HG03442 (cell line): ENCODE results near the gene ZBED6.

Experiments
- ATAC-seq: cut with Tn5 transposase; IDR thresholded peaks from one replicate; pipeline ENCODE4 v1.9.1; 2021; ENCODE audit warnings: mild to moderate bottlenecking, moderate library complexity; ENCODE audit not compliant: unreplicated experiment

The ZBED6 gene

DNA sequence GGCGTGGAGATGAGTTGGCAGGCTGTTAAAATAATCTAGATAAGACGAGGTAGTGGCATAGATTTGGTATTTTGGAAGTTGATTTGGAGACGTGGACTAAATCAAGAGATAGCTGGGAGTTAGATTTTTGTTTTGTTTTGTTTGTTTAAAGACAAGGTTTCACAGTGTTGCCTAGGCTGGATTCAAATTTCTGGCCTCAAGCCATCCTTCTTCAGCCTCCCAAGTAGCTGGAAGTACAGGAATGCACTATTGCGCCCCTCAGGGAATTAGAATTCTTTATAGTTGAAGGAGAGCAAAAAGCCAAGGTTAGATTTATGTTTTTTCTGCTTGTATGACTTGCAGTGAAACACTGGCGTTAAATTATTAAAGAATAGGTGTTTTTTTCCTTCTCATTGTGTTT, 43.7 kb downstream of the ZBED6 start:
- ATAC-seq, result no peak

DNA sequence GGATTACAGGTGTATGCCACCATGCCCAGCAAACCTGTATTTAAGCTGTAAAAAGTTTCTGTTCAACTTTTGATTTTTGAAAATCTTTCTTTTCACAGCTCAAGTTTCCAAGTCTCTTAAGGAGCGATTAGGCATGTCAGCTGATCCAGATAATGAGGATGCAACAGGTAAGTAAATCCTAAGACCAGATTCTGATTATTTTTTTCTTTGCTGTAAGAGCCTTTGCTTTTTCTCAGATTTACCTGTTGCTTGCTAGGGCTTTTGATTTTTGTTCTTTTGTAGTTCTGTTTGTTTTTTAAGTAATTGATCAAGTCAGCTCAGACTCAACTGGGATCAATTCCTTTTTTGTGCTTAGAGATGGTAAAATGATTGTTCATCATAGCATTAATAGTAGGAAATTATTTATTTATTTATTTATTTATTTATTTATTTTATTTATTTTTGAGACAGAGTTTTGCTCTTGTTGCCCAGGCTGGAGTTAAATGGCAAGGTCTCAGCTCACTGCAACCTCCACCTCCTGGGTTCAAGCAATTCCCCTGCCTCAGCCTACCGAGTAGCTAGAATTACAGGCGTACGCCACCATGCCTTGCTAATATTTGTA, 44.9 kb downstream of the ZBED6 start:
- no peak for ATAC-seq

GRCh38 chr1:203842559-203842876, 47.1 kb downstream of the ZBED6 start:
- no peak for ATAC-seq

- ATAC-seq, result no peak
Measured at GRCh38 chr1:203843435-203843834, 48.0 kb downstream of the ZBED6 start.
